ENCODE measurements around the gene COLQ. TPM values are rescaled to one million over a fixed set of nuclear protein-coding genes. Genes with fewer than 3 reads are reported as not detected.

COLQ gene
- total RNA-seq, 4 donors from 2014 or later = 0.10 to 3.3 (median 1.8) TPM

DNA sequence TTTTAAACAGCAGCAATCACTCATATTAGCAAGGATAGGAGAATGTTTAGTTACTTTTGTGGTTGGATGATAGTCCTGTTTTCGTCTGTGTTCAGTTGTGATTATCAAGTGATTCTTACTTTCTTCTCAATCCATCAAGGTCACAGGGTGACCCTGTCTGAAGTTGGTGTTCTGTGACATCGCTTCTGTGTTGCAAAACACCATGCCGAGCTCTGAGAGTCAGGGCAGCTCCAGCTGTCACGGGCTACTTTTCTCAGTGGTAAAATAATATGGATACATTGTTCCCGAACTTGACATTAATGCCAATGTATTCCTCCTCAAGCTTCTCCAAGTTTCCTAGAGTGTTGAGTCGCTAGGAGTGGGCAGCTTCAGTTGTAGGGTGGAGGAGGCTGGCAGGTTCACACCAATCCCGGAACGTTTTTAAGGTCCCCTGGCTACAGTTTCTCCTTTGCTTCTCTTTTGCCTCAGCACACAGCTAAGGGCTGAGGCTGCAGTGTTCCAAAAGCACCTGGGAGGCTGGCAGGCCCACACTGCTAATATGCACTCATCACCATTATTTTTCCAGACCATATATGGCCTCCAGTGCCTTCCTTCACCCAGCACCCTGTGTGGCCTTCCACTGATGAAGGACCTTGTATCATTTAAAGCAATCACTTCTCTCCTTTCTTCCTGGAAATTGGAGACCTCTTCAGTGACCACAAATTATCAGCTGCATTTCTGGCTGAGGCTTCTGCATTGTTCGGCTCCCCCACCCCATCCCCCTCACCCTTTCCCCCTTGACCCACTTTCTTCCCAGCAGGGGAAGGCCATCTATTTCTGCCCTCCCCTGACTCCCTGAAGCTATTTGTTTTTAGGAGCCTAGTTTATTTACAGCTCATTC, 25.8 kb downstream of the COLQ start:
- intact Hi-C loops (cut with DNase I; ENCODE audit: low total_unique reads) = no loop called here
- TF ChIP-seq, protein P1, sequence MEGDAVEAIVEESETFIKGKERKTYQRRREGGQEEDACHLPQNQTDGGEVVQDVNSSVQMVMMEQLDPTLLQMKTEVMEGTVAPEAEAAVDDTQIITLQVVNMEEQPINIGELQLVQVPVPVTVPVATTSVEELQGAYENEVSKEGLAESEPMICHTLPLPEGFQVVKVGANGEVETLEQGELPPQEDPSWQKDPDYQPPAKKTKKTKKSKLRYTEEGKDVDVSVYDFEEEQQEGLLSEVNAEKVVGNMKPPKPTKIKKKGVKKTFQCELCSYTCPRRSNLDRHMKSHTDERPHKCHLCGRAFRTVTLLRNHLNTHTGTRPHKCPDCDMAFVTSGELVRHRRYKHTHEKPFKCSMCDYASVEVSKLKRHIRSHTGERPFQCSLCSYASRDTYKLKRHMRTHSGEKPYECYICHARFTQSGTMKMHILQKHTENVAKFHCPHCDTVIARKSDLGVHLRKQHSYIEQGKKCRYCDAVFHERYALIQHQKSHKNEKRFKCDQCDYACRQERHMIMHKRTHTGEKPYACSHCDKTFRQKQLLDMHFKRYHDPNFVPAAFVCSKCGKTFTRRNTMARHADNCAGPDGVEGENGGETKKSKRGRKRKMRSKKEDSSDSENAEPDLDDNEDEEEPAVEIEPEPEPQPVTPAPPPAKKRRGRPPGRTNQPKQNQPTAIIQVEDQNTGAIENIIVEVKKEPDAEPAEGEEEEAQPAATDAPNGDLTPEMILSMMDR (IDR thresholded peaks at IDR 0.05) = no peak
- no peak for TF ChIP-seq POLR2A (IDR thresholded peaks at IDR 0.05)
- DNase-seq (ENCODE audit: low spot score in 2 of 2) = no peak
- WGBS, 2 donors = 79 to 84% methylated on average over 9 of the region's 9 CpGs
- H3K4me3 ChIP-seq (ENCODE audit: low read depth, poor library complexity, severe bottlenecking) = no peak overlapping the region

DNA sequence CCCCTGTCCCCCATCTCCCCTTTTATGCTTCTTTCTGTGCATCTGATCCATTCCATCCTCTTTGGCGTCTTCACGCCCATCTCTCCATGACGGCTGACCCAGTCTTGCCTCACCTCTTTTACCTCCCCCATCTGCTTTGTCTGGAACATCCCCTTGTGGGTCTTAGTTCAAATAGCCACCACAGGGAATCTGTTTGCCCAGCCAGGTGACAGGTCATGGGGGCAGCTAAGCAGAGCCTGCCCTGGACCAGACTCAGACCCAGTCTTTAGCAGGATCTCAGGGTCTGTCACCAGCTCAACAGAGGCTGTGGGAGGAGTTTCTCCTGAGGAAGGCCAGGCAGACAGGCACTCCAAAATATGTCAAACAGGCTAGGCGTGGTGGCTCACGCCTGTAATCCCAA, 28.1 kb downstream of the COLQ start:
- no peak for DNase-seq (ENCODE audit: low spot score in 2 of 2)
- H3K4me3 ChIP-seq (ENCODE audit: low read depth, poor library complexity, severe bottlenecking) = no peak overlapping the region
- intact Hi-C loops (cut with DNase I; ENCODE audit: low total_unique reads) = no loop called here
- WGBS, 2 donors = 96 to 98% methylated on average over 5 of the region's 5 CpGs
- TF ChIP-seq, protein P1 (IDR thresholded peaks at IDR 0.05) = no peak
- no peak for TF ChIP-seq POLR2A (IDR thresholded peaks at IDR 0.05)

DNA sequence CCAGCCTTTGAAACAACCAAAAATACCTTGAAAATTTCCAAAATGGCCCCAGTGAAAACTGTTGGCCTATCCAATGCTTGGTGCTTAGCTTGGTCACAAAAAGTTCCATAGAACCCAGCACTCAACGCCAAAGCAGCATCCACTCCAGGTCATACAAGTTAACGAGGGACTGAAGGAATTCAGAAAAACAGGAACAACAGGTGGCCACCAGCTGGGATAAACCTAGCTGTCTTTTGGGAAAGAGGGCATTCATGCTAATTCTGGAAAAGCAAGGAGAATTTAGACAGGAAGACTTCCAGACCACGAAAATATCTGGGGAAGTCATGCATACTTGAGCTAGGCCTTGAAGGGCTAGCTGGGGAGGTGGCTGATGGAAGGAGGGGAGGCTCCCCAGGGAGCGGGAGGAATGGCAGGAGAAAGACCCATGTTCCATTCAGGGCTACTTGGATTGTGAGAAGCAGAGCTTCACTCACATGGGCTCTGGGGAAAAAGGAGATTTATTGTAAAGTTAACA, 28.6 kb downstream of the COLQ start:
- DNase-seq (ENCODE audit: low spot score in 2 of 2) = no peak
- WGBS, 2 donors = 90 to 93% methylated on average over 4 of the region's 4 CpGs
- TF ChIP-seq POLR2A (IDR thresholded peaks at IDR 0.05) = no peak
- H3K4me3 ChIP-seq (ENCODE audit: low read depth, poor library complexity, severe bottlenecking) = no peak overlapping the region
- intact Hi-C loops (cut with DNase I; ENCODE audit: low total_unique reads) = no loop called here

DNA sequence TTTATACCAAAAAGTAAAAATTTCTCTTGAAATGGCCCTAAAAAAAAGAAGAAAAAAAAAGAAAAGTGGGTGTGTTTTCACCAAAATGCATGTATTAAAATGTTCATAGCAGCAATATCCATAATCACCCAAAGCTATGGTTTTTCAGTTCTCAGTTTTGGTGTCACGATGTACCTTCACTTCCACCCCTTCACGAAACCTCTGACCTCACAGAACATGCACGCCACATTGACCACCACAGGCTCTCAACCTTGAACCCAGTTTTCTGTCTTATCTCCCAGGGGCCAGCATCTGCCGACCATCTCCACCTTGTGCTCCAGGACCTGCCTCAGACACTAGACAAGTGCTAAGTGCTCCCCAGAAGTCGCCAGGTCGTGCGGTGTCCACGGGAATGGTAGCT, 30.4 kb downstream of the COLQ start:
- WGBS, 2 donors = 96 to 97% methylated on average over 8 of the region's 8 CpGs
- TF ChIP-seq POLR2A (IDR thresholded peaks at IDR 0.05) = no peak
- TF ChIP-seq, protein P1 (IDR thresholded peaks at IDR 0.05) = no peak
- intact Hi-C loops (cut with DNase I; ENCODE audit: low total_unique reads) = no loop called here
- DNase-seq (ENCODE audit: low spot score in 2 of 2) = no peak
- no peak overlapping the region for H3K4me3 ChIP-seq (ENCODE audit: low read depth, poor library complexity, severe bottlenecking)

DNA sequence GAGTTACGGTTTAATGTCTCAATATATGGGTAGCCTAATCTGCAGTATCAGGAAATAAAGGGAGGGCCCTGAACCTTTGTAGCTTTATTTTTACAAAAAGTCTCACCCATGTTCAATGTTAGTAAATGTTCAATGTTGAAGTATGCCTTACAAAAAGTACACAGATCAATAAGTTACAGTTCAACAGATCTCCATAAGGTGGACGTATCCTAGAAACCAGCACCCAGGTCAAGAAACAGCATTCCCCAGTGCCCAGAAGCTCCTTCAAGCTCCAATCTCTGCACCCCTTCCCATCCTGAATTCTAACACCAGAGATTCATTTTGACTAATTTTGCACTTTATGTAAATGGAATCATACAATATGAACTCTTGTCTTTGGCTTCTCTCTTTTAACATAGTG, 31.3 kb downstream of the COLQ start:
- H3K4me3 ChIP-seq (ENCODE audit: low read depth, poor library complexity, severe bottlenecking) = no peak overlapping the region
- TF ChIP-seq, protein P1 (IDR thresholded peaks at IDR 0.05) = no peak
- 95 to 100% methylated on average over 2 of the region's 2 CpGs for WGBS, 2 donors
- intact Hi-C loops (cut with DNase I; ENCODE audit: low total_unique reads) = no loop called here
- no peak for DNase-seq (ENCODE audit: low spot score in 2 of 2)

DNA sequence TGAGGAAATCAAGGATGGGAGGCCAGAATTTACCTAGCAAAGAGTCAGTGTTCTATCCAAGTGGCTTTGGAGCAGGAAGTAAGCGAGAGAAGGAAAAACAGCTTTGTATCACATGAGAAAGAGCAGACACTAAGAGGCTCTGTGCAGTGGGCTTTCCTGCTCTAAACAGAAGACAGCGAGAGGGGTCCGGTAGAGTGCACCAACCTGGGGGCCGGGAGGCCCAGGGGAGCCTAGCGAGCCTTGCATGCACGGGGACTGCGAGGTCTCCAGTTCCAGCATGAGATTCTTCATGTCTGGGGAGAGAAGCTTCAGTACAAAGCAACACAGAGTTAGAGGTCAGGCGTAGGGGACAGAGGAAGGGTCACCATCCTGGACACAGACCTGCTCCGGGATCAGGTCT, 33.5 kb downstream of the COLQ start:
- no peak for DNase-seq (ENCODE audit: low spot score in 2 of 2)
- no peak overlapping the region for H3K4me3 ChIP-seq (ENCODE audit: low read depth, poor library complexity, severe bottlenecking)
- intact Hi-C loops (cut with DNase I; ENCODE audit: low total_unique reads) = no loop called here

More for the DNA sequence above, 33.5 kb downstream of the COLQ start:
- no peak for TF ChIP-seq POLR2A (IDR thresholded peaks at IDR 0.05)
- TF ChIP-seq, protein P1 (IDR thresholded peaks at IDR 0.05) = no peak
- 96 to 99% methylated on average over 9 of the region's 9 CpGs for WGBS, 2 donors

All from lower leg skin (tissue), 4 donors.